HG03457 (cell line): ENCODE results near the gene NPTXR.

Experiments used
- ATAC-seq: cut with Tn5 transposase; IDR thresholded peaks from one replicate; pipeline ENCODE4 v1.9.1; 2021; ENCODE audit warnings: moderate number of reproducible peaks; ENCODE audit not compliant: unreplicated experiment

NPTXR gene

GRCh38 chr22:38843657-38844314 lies at the start of gene NPTXR:
Gene NPTXR, minus strand, starts transcription at chr22:38844028.
- ATAC-seq: no peak

GRCh38 chr22:38891256-38891655 lies 47.4 kb upstream of the NPTXR start:
- no peak for ATAC-seq

- no peak for ATAC-seq
Measured at GRCh38 chr22:38890377-38890776, 46.5 kb upstream of the NPTXR start.

GRCh38 chr22:38886333-38886732 lies 42.5 kb upstream of the NPTXR start:
- ATAC-seq: no peak

GRCh38 chr22:38882972-38883622 lies 39.3 kb upstream of the NPTXR start:
- ATAC-seq: no peak

- ATAC-seq: no peak
Measured at GRCh38 chr22:38881997-38882879, 38.4 kb upstream of the NPTXR start.

GRCh38 chr22:38881464-38881871 lies 37.6 kb upstream of the NPTXR start:
- no peak for ATAC-seq

GRCh38 chr22:38879961-38880360 lies 36.1 kb upstream of the NPTXR start:
- ATAC-seq: no peak

- no peak for ATAC-seq
Measured at GRCh38 chr22:38879108-38879729, 35.4 kb upstream of the NPTXR start.

- no peak for ATAC-seq
Measured at GRCh38 chr22:38878001-38878400, 34.2 kb upstream of the NPTXR start.

- ATAC-seq: no peak
Measured at GRCh38 chr22:38874529-38875222, 30.8 kb upstream of the NPTXR start.

GRCh38 chr22:38873469-38874411 lies 29.9 kb upstream of the NPTXR start:
- ATAC-seq: no peak

GRCh38 chr22:38872831-38873248 lies 29.0 kb upstream of the NPTXR start:
- ATAC-seq: no peak

GRCh38 chr22:38872172-38872830 lies 28.5 kb upstream of the NPTXR start, which contains the start of gene CBX6:
Gene CBX6, minus strand, starts transcription at chr22:38872216. Its CDS starts 26 bp downstream, at chr22:38872190.
- ATAC-seq: peak; percentile 37

- ATAC-seq: no peak
Measured at GRCh38 chr22:38871360-38872171, 27.7 kb upstream of the NPTXR start.

GRCh38 chr22:38870791-38871359 lies 27.0 kb upstream of the NPTXR start:
- no peak for ATAC-seq

- no peak for ATAC-seq
Measured at GRCh38 chr22:38870312-38870741, 26.5 kb upstream of the NPTXR start.

GRCh38 chr22:38869663-38870062 lies 25.8 kb upstream of the NPTXR start:
- no peak for ATAC-seq
